ENCODE measurements around the gene VCL. TPM values are rescaled to one million over a fixed set of nuclear protein-coding genes. Genes with fewer than 3 reads are reported as not detected.

VCL gene
- total and polyA plus RNA-seq, 9 of the 15 experiments (the other 6 are each of a cell fraction or from before 2014, with no cell fraction given) = 29.8 to 186 (median 76.4) TPM

GRCh38 chr10:73974309-73974946 is 23.5 kb upstream of the VCL start (continued):
- TF ChIP-seq ZBTB9 (CRISPR knock-in tag; IDR thresholded peaks at IDR 0.05) (peak; percentile 27; the same call in 1 of the 2 replicates), YY1 (IDR thresholded peaks at IDR 0.05; ENCODE audit: borderline replicate concordance in 1 of 3, control insufficient read depth in 1 of 3, extremely low read depth in 1 of 3, insufficient read depth in 3 of 3, insufficient read length in 1 of 3, insufficient replicate concordance in 2 of 3, low read depth in 1 of 3, low read length in 2 of 3) (no peak), ZNF274 (IDR thresholded peaks at IDR 0.05; ENCODE audit: borderline replicate concordance, low read depth, low read length) (no peak), SMARCB1 (IDR thresholded peaks at IDR 0.05; ENCODE audit: insufficient read length, low read depth) (no peak), FOXK1 (CRISPR knock-in tag; IDR thresholded peaks at IDR 0.05; ENCODE audit: borderline replicate concordance) (no peak), TRIM28 (IDR thresholded peaks at IDR 0.05) (no peak), E2F4 (CRISPR knock-in tag; IDR thresholded peaks at IDR 0.05; ENCODE audit: low read depth) (no peak), ZNF75A (CRISPR knock-in tag; IDR thresholded peaks at IDR 0.05) (no peak), MLLT1 (IDR thresholded peaks at IDR 0.05) (peak in 1 of 2 experiments; percentile 49; a peak in 1 of 4 replicates), WHSC1 (IDR thresholded peaks at IDR 0.05; ENCODE audit: low read length) (no peak), MEIS2 (IDR thresholded peaks at IDR 0.05; ENCODE audit: partially characterized antibody) (peak; percentile 72), ESRRA (IDR thresholded peaks at IDR 0.05; ENCODE audit: borderline replicate concordance, low read depth) (peak; percentile 62; the same call in 1 of the 2 replicates), ERF (CRISPR knock-in tag; IDR thresholded peaks at IDR 0.05) (no peak), ZNF584 (CRISPR knock-in tag; IDR thresholded peaks at IDR 0.05; ENCODE audit: low read depth) (no peak), PPARD (CRISPR knock-in tag; IDR thresholded peaks at IDR 0.05) (no peak), HDAC8 (tag; IDR thresholded peaks at IDR 0.05) (no peak), ARID1B (IDR thresholded peaks at IDR 0.05) (no peak; the same call in 1 of the 2 replicates), NEUROD1 (IDR thresholded peaks at IDR 0.05; ENCODE audit: borderline replicate concordance, low read depth, low read length, partially characterized antibody) (no peak), CREM (IDR thresholded peaks at IDR 0.05; ENCODE audit: low read depth) (no peak), HOMEZ (CRISPR knock-in tag; IDR thresholded peaks at IDR 0.05) (no peak), ZNF3 (CRISPR knock-in tag; IDR thresholded peaks at IDR 0.05) (no peak), ZNF431 (CRISPR knock-in tag; IDR thresholded peaks at IDR 0.05) (no peak), TEAD1 (CRISPR knock-in tag; IDR thresholded peaks at IDR 0.05) (0 out of 4 replicates have a peak, but pooled peaks of 1 of the 2 experiments have one; percentile 27)

All from K562 (cell line).